HepG2 (cell line): ENCODE results near the gene ZCCHC3. TPM values are rescaled to one million over a fixed set of nuclear protein-coding genes. Genes with fewer than 3 reads are reported as not detected.

Experiments used
- ATAC-seq: fragments of 200-7000 bp; cut with Tn5 transposase; 3 replicates; pipeline ENCODE4 v1.9.1; 2020; ENCODE audit warnings: mild to moderate bottlenecking, moderate library complexity
- BruUV-seq: library from RNA; stranded (reverse); fragments of 400-500 nt; replicated peaks from 2 replicates; lab custom pipeline; 2021; lab: Mats Ljungman, UMichigan
- CTCF ChIA-PET: fragments of 300-600 bp; formaldehyde crosslinking; extraction: SDS; loops from one replicate; lab custom pipeline; 2021; ENCODE audit warnings: low total read pairs, inconsistent platforms, low intra/inter-chr PET ratio; lab: Yijun Ruan, JAX
- POLR2A ChIA-PET: fragments of 350-600 bp; sonication (Branson Sonifier 250); formaldehyde crosslinking; loops from one replicate; lab custom pipeline; 2020; ENCODE audit warnings: antibody characterized with exemption, inconsistent platforms; lab: Yijun Ruan, JAX
- DNase-seq: peaks from one replicate; pipeline ENCODE4 v3.0.0-alpha.2; 2015; ENCODE audit warnings: low spot score
- FAIRE-seq: peaks from 3 replicates; lab custom pipeline; 2011; peaks lifted over from hg19 to GRCh38; lab: Jason Lieb, UNC
- H2AFZ ChIP-seq: one replicate; pipeline ENCODE4 v1.6.1; 2011; ENCODE audit warnings: low read length, inconsistent platforms
- H3K27ac ChIP-seq: fragments of 300-600 bp; 3 replicates; pipeline ENCODE4 v1.8.0; 2011; ENCODE audit warnings: mixed run types, mild to moderate bottlenecking, mixed read lengths, low read length, inconsistent platforms; ENCODE audit not compliant: insufficient read depth; ENCODE audit errors: extremely low read length
- H3K27me3 ChIP-seq, 2 experiments: fragments of 200-600 bp in 1 of 2; 2 replicates in 1 of 2; 3 replicates in 1 of 2; pipeline versions ENCODE4 v1.6.0 to v1.8.0; 2011; ENCODE audit warnings: low read length in 2 of 2, mild to moderate bottlenecking in 2 of 2, moderate library complexity in 2 of 2, inconsistent platforms in 1 of 2; ENCODE audit not compliant: insufficient read depth in 2 of 2, control insufficient read depth in 1 of 2
- H3K36me3 ChIP-seq, 2 experiments: fragments of 200-600 bp in 1 of 2; replicated peaks in 1 of 2; 2 replicates in 1 of 2; 3 replicates in 1 of 2; pipeline versions ENCODE4 v1.5.1 to v1.8.0; 2011; ENCODE audit warnings: low read length in 2 of 2, inconsistent platforms in 1 of 2; ENCODE audit not compliant: insufficient read depth in 2 of 2, control insufficient read depth in 1 of 2
- H3K4me1 ChIP-seq: 2 replicates; pipeline ENCODE4 v1.5.1; 2012; ENCODE audit warnings: low read length, inconsistent platforms; ENCODE audit not compliant: insufficient read depth
- H3K4me2 ChIP-seq: 2 replicates; pipeline ENCODE4 v1.6.0; 2011; ENCODE audit warnings: low read depth, low read length, inconsistent platforms
- H3K4me3 ChIP-seq, 3 experiments: fragments of 200-600 bp in 1 of 3; sonication (generic), shearing (Covaris generic) in 1 of 3; replicated peaks in 1 of 3; 2 replicates each; pipeline ENCODE4 v1.5.1; 2011 to 2016; ENCODE audit warnings: low read length in 3 of 3, inconsistent platforms in 2 of 3, low read depth in 2 of 3, mild to moderate bottlenecking in 2 of 3, control low read depth in 1 of 3, mixed read lengths in 1 of 3; ENCODE audit not compliant: insufficient read depth in 1 of 3
- H3K79me2 ChIP-seq: one replicate; pipeline ENCODE4 v1.6.1; 2011; ENCODE audit warnings: low read length, inconsistent platforms; ENCODE audit not compliant: insufficient read depth
- H3K9ac ChIP-seq: 2 replicates; pipeline ENCODE4 v1.6.0; 2011; ENCODE audit warnings: mild to moderate bottlenecking, low read depth, low read length, inconsistent platforms; ENCODE audit not compliant: insufficient read depth
- H3K9me3 ChIP-seq: 2 replicates; pipeline ENCODE4 v1.5.1; 2012; ENCODE audit warnings: mild to moderate bottlenecking, low read length
- H4K20me1 ChIP-seq: 2 replicates; pipeline ENCODE4 v1.6.0; 2011; ENCODE audit warnings: inconsistent platforms, mild to moderate bottlenecking, low read length, moderate library complexity; ENCODE audit not compliant: insufficient read depth
- EEA1 ChIP-seq: sonication (generic); formaldehyde crosslinking; IDR thresholded peaks from 2 replicates; pipeline ENCODE4 v1.5.1; 2020; ENCODE audit warnings: mild to moderate bottlenecking, missing genetic modification reagents, borderline replicate concordance
- HNF4A ChIP-seq: sonication (generic); formaldehyde crosslinking; IDR thresholded peaks from 2 replicates; pipeline ENCODE4 v1.4.0; 2020; ENCODE audit warnings: missing genetic modification reagents
- HNF4G ChIP-seq, 2 experiments: sonication (generic) in 1 of 2; formaldehyde crosslinking in 1 of 2; IDR thresholded peaks; 2 replicates each; pipeline versions ENCODE4 v1.4.0 to v1.6.1; 2011 to 2020; ENCODE audit warnings: borderline replicate concordance in 2 of 2, low read depth in 2 of 2, mild to moderate bottlenecking in 2 of 2, low read length in 1 of 2, missing genetic modification reagents in 1 of 2, moderate library complexity in 1 of 2
- IKZF4 ChIP-seq: sonication (generic); formaldehyde crosslinking; IDR thresholded peaks from 2 replicates; pipeline ENCODE4 v1.5.1; 2020; ENCODE audit warnings: borderline replicate concordance, mild to moderate bottlenecking, low read depth, missing genetic modification reagents; ENCODE audit errors: not compliant biosample characterization
- KDM5A ChIP-seq: fragments of 200-600 bp; sonication (generic); IDR thresholded peaks from 2 replicates; pipeline ENCODE4 v1.7.0; 2018; ENCODE audit warnings: antibody characterized with exemption, mild to moderate bottlenecking, low read length, borderline replicate concordance
- SAFB2 ChIP-seq: sonication (generic); formaldehyde crosslinking; IDR thresholded peaks from 2 replicates; pipeline ENCODE4 v1.5.1; 2020; ENCODE audit warnings: missing genetic modification reagents, low read depth, mild to moderate bottlenecking, borderline replicate concordance
- TCF7L2 ChIP-seq: IDR thresholded peaks from 2 replicates; pipeline ENCODE4 v1.6.1; 2011; ENCODE audit warnings: mild to moderate bottlenecking, low read depth, low read length, moderate library complexity
- ZBTB21 ChIP-seq: sonication (generic); formaldehyde crosslinking; IDR thresholded peaks from 2 replicates; pipeline ENCODE4 v1.4.0; 2020; ENCODE audit warnings: missing genetic modification reagents
- ZNF747 ChIP-seq: sonication (generic); formaldehyde crosslinking; IDR thresholded peaks from 2 replicates; pipeline ENCODE4 v1.8.1; 2023; ENCODE audit warnings: missing genetic modification reagents, mild to moderate bottlenecking, borderline replicate concordance
- ZNF83 ChIP-seq: sonication (generic); formaldehyde crosslinking; IDR thresholded peaks from 2 replicates; pipeline ENCODE4 v1.4.0; 2020; ENCODE audit warnings: missing genetic modification reagents, mild to moderate bottlenecking, borderline replicate concordance
- ZSCAN29 ChIP-seq: sonication (generic); formaldehyde crosslinking; conservative IDR thresholded peaks from 2 replicates; pipeline ENCODE4 v1.4.0; 2020; ENCODE audit warnings: mild to moderate bottlenecking, missing genetic modification reagents
- ZSCAN30 ChIP-seq: sonication (generic); formaldehyde crosslinking; IDR thresholded peaks from 2 replicates; pipeline ENCODE4 v1.5.0; 2020; ENCODE audit warnings: mild to moderate bottlenecking, missing genetic modification reagents
- WGBS: methylation state at CpG from one replicate; pipeline ENCODE4 v1.1.6; 2017; ENCODE audit warnings: low lambda C conversion rate; 5-methylcytosine and 5-hydroxymethylcytosine counted together
- in situ Hi-C: cut with HindIII; loops from 2 replicates; pipeline ENCODE4 v1.10.0; 2017; ENCODE audit warnings: low pct_unique_long_range_greater_than_20kb; ENCODE audit not compliant: extremely low pct_ligation_motif_present
- intact Hi-C: fragments of 100-400 bp; cut with micrococcal nuclease; formaldehyde crosslinking; loops from one replicate; pipeline ENCODE4 v1.10.0; 2022; ENCODE audit not compliant: unreplicated experiment
- polyA plus RNA-seq, 8 experiments: library from polyadenylated mRNA; depleted of rRNA in 3 of 8; stranded (reverse) in 7 of 8; unstranded in 1 of 8; fragments of >200 nt; fragmentation: Illumina TruSeq in 4 of 8; extraction: Trizol in 4 of 8; gene quantifications; 2 replicates each; pipeline versions ENCODE4 v1.2.1 to v1.2.3, GENCODE V29; 2011 to 2016; ENCODE audit warnings: low read depth in 4 of 8, missing spikeins in 1 of 8, mixed read lengths in 1 of 8; ENCODE audit not compliant: insufficient read depth in 1 of 8
- total RNA-seq, 5 experiments: library from RNA; depleted of rRNA; stranded (reverse); fragments of >200 nt; fragmentation: Illumina TruSeq; extraction: Trizol; gene quantifications; 2 replicates each; pipeline ENCODE4 v1.2.3, GENCODE V29; 2016; ENCODE audit warnings: low read depth in 1 of 5
- TF ChIP-seq, protein P1 (sequence below): sonication (generic); formaldehyde crosslinking; IDR thresholded peaks from 2 replicates; pipeline ENCODE4 v1.5.1; 2020; ENCODE audit warnings: missing genetic modification reagents, mild to moderate bottlenecking, borderline replicate concordance
- TF ChIP-seq, protein P2 (sequence below): IDR thresholded peaks from 2 replicates; pipeline ENCODE4 v1.6.1; 2016; ENCODE audit warnings: low read depth, borderline replicate concordance

The ZCCHC3 gene
- total and polyA plus RNA-seq, 2 of the 13 experiments (the other 11 are each of a cell fraction or from before 2014, with no cell fraction given) = 46.6 to 63.0 TPM

DNA sequence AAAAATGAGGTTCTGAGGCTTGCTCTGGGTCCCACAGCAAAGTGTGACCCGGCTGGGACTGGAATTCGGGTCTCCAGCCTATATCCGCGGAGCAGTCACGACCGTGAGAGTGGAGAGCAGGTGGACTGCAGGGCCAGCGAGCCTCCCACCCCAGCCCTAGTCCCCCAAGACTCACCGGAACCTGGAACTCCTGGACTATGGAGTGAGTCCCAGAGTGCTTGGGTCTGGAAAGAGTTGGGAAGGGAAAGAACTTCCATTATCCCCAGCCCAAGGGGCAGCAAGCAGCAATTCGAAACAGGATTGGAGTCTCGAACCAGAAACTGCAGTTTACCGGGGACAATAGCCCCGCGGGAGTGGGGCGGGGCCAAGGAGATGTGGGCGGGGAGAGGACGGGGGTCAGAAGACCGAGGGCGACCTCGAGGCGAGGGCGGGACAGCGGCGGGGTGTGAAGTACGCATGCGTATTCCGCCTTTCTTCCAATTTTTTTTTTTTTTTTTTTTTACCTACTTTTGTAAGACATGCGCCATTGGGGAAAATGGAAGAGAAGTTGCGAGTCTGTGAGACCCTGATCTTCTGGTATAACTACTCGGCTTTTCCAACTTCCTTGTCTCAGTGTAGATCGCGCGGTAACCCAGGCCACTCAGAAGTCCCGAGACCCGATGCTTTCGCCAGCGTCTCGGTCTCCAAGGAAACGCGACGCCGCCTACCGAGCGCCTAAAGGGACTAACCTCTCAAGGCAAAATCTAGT lies 7.1 kb upstream of the ZCCHC3 start, which contains the start of gene C20orf96:
Gene C20orf96, minus strand, starts transcription at position 667 of the 748 bp plus-strand sequence. Its CDS starts 140 bp downstream, at position 527.
- peak within 1 kb of the TSS; percentile 97 for H2AFZ ChIP-seq
- peak; percentile 96 for FAIRE-seq
- peak within 1 kb of the TSS; percentile 70 for H3K27ac ChIP-seq
- TF ChIP-seq HNF4A (CRISPR knock-in tag) (peak; percentile 16; the same call in 1 of the 2 replicates), EEA1 (CRISPR knock-in tag) (0 out of 2 replicates have a peak, but pooled peaks have one; percentile 27), SAFB2 (CRISPR knock-in tag) (peak; percentile 66; the same call in 1 of the 2 replicates), ZSCAN30 (CRISPR knock-in tag) (0 out of 2 replicates have a peak, but pooled peaks have one; percentile 36), ZBTB21 (0 out of 2 replicates have a peak, but pooled peaks have one; percentile 46), IKZF4 (CRISPR knock-in tag) (peak; percentile 65), ZSCAN29 (CRISPR knock-in tag) (peak; percentile 63; the same call in 1 of the 2 replicates), ZNF83 (0 out of 2 replicates have a peak, but pooled peaks have one; percentile 33), ZNF747 (CRISPR knock-in tag) (0 out of 2 replicates have a peak, but pooled peaks have one; percentile 35), TCF7L2 (no peak), KDM5A (peak; percentile 78; the same call in 1 of the 2 replicates), HNF4G (IDR thresholded peaks at IDR 0.05; ENCODE audit: borderline replicate concordance, low read depth, low read length) (no peak), HNF4G (CRISPR knock-in tag; IDR thresholded peaks at IDR 0.05; ENCODE audit: borderline replicate concordance, low read depth) (no peak; the same call in 1 of the 2 replicates)
- TF ChIP-seq, protein P1, sequence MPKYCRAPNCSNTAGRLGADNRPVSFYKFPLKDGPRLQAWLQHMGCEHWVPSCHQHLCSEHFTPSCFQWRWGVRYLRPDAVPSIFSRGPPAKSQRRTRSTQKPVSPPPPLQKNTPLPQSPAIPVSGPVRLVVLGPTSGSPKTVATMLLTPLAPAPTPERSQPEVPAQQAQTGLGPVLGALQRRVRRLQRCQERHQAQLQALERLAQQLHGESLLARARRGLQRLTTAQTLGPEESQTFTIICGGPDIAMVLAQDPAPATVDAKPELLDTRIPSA (CRISPR knock-in tag) = 0 out of 2 replicates have a peak, but pooled peaks have one; percentile 69
- TF ChIP-seq, protein P2, sequence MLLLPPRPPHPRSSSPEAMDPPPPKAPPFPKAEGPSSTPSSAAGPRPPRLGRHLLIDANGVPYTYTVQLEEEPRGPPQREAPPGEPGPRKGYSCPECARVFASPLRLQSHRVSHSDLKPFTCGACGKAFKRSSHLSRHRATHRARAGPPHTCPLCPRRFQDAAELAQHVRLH (CRISPR knock-in tag) = 0 out of 2 replicates have a peak, but pooled peaks have one; percentile 34

More for the DNA sequence above, 7.1 kb upstream of the ZCCHC3 start, which contains the start of gene C20orf96:
- H3K4me2 ChIP-seq = peak within 1 kb of the TSS; percentile 98
- ChIA-PET CTCF (no interaction called here), POLR2A (no interaction called here)
- H3K9me3 ChIP-seq = no peaks in the 10 kb centered on the region
- in situ Hi-C loops (no loop called here), intact Hi-C loops (no loop called here)
- no peaks in the 10 kb centered on the region for H4K20me1 ChIP-seq
- peaks cover 2 to 28% of the 10 kb centered on the region in 2 experiments; a peak in 4 of 5 replicates for H3K27me3 ChIP-seq
- H3K79me2 ChIP-seq = peaks cover 10% of the 10 kb centered on the region
- ATAC-seq (peak; percentile 91), DNase-seq (peak; percentile 91)
- BruUV-seq = no TSS peak
- H3K4me1 ChIP-seq = peaks cover 27% of the 10 kb centered on the region
- H3K36me3 ChIP-seq = no peaks in the 10 kb centered on the region
- peak within 1 kb of the TSS; percentile 89 for H3K9ac ChIP-seq
- H3K4me3 ChIP-seq = peak within 1 kb of the TSS; percentile 63 to 85 (median 83)
- WGBS = 2% methylated on average over 43 of the region's 43 CpGs
